Vagina (tissue), 2 donors: ENCODE data around the gene MT1HL1. TPM values are rescaled to one million over a fixed set of nuclear protein-coding genes. Genes with fewer than 3 reads are reported as not detected.

Experiments
- DNase-seq, 2 donors: peaks; one replicate each; pipeline ENCODE4 v3.0.0-alpha.2; 2017; ENCODE audit errors: extremely low spot score in 2 of 2
- H3K27ac ChIP-seq: fragments of 200-600 bp; sonication (generic); one replicate; pipeline ENCODE4 v1.5.1; 2019
- H3K27me3 ChIP-seq: fragments of 200-600 bp; sonication (generic); one replicate; pipeline ENCODE4 v1.5.1; 2019
- H3K36me3 ChIP-seq, 2 donors: fragments of 200-600 bp; sonication (generic); one replicate each; pipeline ENCODE4 v1.5.1; 2017 to 2019
- H3K4me1 ChIP-seq: fragments of 200-600 bp; sonication (generic); one replicate; pipeline ENCODE4 v1.5.1; 2019
- H3K4me3 ChIP-seq, 2 donors: fragments of 200-600 bp; sonication (generic); 1 replicate in 1 of 2; 2 replicates in 1 of 2; pipeline ENCODE4 v1.5.1; 2016 to 2019
- H3K9me3 ChIP-seq: fragments of 200-600 bp; sonication (generic); one replicate; pipeline ENCODE4 v1.5.1; 2019
- CTCF ChIP-seq, 3 experiments: fragments of 450-650 bp in 2 of 3; fragments of 200-600 bp in 1 of 3; sonication (generic) in 1 of 3; IDR thresholded peaks; one replicate each; pipeline ENCODE4 v1.5.1; 2017 to 2019; ENCODE audit warnings: antibody characterized with exemption in 3 of 3, mild to moderate bottlenecking in 2 of 3, moderate library complexity in 2 of 3
- POLR2A ChIP-seq, 2 donors: fragments of 450-650 bp; IDR thresholded peaks; one replicate each; pipeline ENCODE4 v1.6.1; 2017; ENCODE audit warnings: antibody characterized with exemption in 2 of 2, mild to moderate bottlenecking in 2 of 2, moderate library complexity in 2 of 2
- POLR2AphosphoS5 ChIP-seq, 2 donors: sonication (generic); formaldehyde crosslinking; IDR thresholded peaks; one replicate each; pipeline ENCODE4 v1.9.0; 2017; ENCODE audit warnings: antibody characterized with exemption in 2 of 2, mild to moderate bottlenecking in 2 of 2, low read depth in 1 of 2; ENCODE audit not compliant: insufficient read depth in 1 of 2
- intact Hi-C: fragments of 100-400 bp; cut with DNase I; formaldehyde crosslinking; loops from one replicate; pipeline ENCODE4 v1.15.1; 2023
- total RNA-seq: library from RNA; depleted of rRNA; stranded (reverse); fragments of >200 nt; gene quantifications from one replicate; pipeline ENCODE4 v1.2.3, GENCODE V29; 2016

MT1HL1 gene
- total RNA-seq, 1 donor from 2014 or later = not detected

GRCh38 chr1:237011432-237011831, 7.2 kb upstream of the MT1HL1 start:
- no peaks in the 10 kb centered on the region for H3K9me3 ChIP-seq
- no peak for DNase-seq
- H3K27ac ChIP-seq = no peak overlapping the region
- no peaks in the 10 kb centered on the region for H3K36me3 ChIP-seq
- TF ChIP-seq POLR2A (IDR thresholded peaks at IDR 0.05) = no peak
- no peaks in the 10 kb centered on the region for H3K27me3 ChIP-seq
- intact Hi-C loops = no loop called here
- no peaks in the 10 kb centered on the region for H3K4me1 ChIP-seq
- no peak overlapping the region for H3K4me3 ChIP-seq

- TF ChIP-seq POLR2AphosphoS5 (IDR thresholded peaks at IDR 0.05; ENCODE audit: insufficient read depth in 1 of 2, low read depth in 1 of 2) = no peak
- no peak for TF ChIP-seq CTCF (IDR thresholded peaks at IDR 0.05)
- no peak for TF ChIP-seq POLR2A (IDR thresholded peaks at IDR 0.05)
- intact Hi-C loops = no loop called here
- Histone ChIP-seq H3K27me3 (no peaks in the 10 kb centered on the region), H3K36me3 (no peaks in the 10 kb centered on the region), H3K4me3 (no peak overlapping the region), H3K9me3 (no peaks in the 10 kb centered on the region), H3K27ac (no peak overlapping the region), H3K4me1 (no peaks in the 10 kb centered on the region)
- DNase-seq = no peak
Measured at GRCh38 chr1:237009611-237010010, 5.4 kb upstream of the MT1HL1 start.

DNA sequence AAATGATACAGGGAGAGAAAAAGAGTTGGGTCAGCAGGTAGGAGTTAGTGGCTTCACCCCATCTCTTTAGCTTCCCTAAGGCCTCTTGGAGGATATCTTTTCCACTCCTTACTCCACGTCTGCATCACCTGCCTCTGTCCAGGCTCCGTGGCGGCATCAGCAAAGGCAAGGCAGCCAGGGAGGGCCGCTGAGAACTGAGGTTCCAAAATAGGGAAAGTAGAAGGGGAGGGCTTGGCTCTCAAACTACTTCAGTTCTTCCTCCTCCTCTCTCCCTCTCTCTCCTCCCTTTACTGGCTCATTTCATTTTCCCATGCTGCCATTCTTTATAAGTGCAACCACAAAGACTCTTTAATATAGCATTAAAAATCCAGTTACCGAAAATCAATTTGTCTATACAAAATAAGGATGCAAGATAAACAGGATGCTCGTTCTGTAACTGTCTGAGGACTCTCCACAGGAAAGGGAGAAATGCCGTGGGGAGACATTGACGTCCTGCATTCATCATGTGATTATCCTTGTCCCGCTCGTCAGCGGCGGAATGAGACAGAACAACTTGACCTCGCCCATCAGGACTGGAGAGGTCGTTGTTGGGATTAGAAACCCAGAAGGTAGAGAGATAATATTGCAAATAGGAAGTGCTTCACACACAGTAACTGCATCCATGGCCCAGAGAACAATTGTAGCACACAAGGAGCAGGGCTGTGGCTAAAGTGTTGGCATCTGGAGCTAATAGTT, 3.1 kb upstream of the MT1HL1 start:
- intact Hi-C loops = no loop called here

GRCh38 chr1:237005674-237006073, 1.4 kb upstream of the MT1HL1 start:
- H3K4me1 ChIP-seq = no peaks in the 10 kb centered on the region
- H3K27ac ChIP-seq = no peak overlapping the region
- no peaks in the 10 kb centered on the region for H3K27me3 ChIP-seq
- no peaks in the 10 kb centered on the region for H3K9me3 ChIP-seq
- DNase-seq = no peak
- H3K36me3 ChIP-seq = no peaks in the 10 kb centered on the region
- TF ChIP-seq POLR2AphosphoS5 (IDR thresholded peaks at IDR 0.05; ENCODE audit: insufficient read depth in 1 of 2, low read depth in 1 of 2) = no peak
- TF ChIP-seq CTCF (IDR thresholded peaks at IDR 0.05) = no peak
- no peak for TF ChIP-seq POLR2A (IDR thresholded peaks at IDR 0.05)
- intact Hi-C loops = no loop called here
- no peak overlapping the region for H3K4me3 ChIP-seq

More for the DNA sequence above, 3.1 kb upstream of the MT1HL1 start:
- Histone ChIP-seq H3K36me3 (no peaks in the 10 kb centered on the region), H3K27ac (no peak overlapping the region), H3K4me1 (no peaks in the 10 kb centered on the region), H3K27me3 (no peaks in the 10 kb centered on the region), H3K4me3 (no peak overlapping the region), H3K9me3 (no peaks in the 10 kb centered on the region)
- no peak for DNase-seq
- TF ChIP-seq POLR2AphosphoS5 (IDR thresholded peaks at IDR 0.05; ENCODE audit: insufficient read depth in 1 of 2, low read depth in 1 of 2) (no peak), CTCF (IDR thresholded peaks at IDR 0.05) (no peak)

- Histone ChIP-seq H3K36me3 (no peaks in the 10 kb centered on the region), H3K9me3 (no peaks in the 10 kb centered on the region), H3K27me3 (no peaks in the 10 kb centered on the region), H3K4me3 (no peak overlapping the region), H3K27ac (no peak overlapping the region), H3K4me1 (no peaks in the 10 kb centered on the region)
- no peak for TF ChIP-seq POLR2AphosphoS5 (IDR thresholded peaks at IDR 0.05; ENCODE audit: insufficient read depth in 1 of 2, low read depth in 1 of 2)
- no peak for TF ChIP-seq POLR2A (IDR thresholded peaks at IDR 0.05)
- TF ChIP-seq CTCF (IDR thresholded peaks at IDR 0.05) = no peak
- intact Hi-C loops = no loop called here
- DNase-seq = no peak
Measured at GRCh38 chr1:237003516-237003915, 725 bp downstream of the MT1HL1 start.
